Stimulated activated CD8-positive, alpha-beta memory T cell treated with anti-CD3 and anti-CD28 coated beads, Interleukin-15, amount 100 ng/mL, for 4 hours (primary cell): ENCODE results near the gene CYP4F22.
"Not testable (repeated sequence)": the region's sequence is repeated elsewhere in the genome, so short reads cannot be mapped to it uniquely, and the experiment has no call there.

Source experiments
- DNase-seq, 2 donors: peaks; one replicate each; pipeline ENCODE4 v3.0.0-alpha.2; 2020; ENCODE audit warnings: low read depth in 2 of 2

CYP4F22 gene

GRCh38 chr19:15508035-15508710 lies at the start of gene CYP4F22:
Gene CYP4F22 (plus strand): TSS chr19:15508525. CDS start chr19:15525337, 16,812 bp downstream.
- DNase-seq: peak in 1 of 2 donors; percentile 6

GRCh38 chr19:15461694-15462093 lies 46.6 kb upstream of the CYP4F22 start:
- DNase-seq: no peak

- peak; percentile 52 to 61 for DNase-seq
These were observed 44.4 kb upstream of the CYP4F22 start for GRCh38 chr19:15463861-15464371.

GRCh38 chr19:15464394-15465385 lies 43.6 kb upstream of the CYP4F22 start, which contains the start of gene RASAL3:
Gene RASAL3 (minus strand): TSS chr19:15464544. CDS start chr19:15464358, 186 bp downstream.
- peak; percentile 43 to 44 for DNase-seq

GRCh38 chr19:15466851-15467733 lies 41.2 kb upstream of the CYP4F22 start:
- peak in 1 of 2 donors; percentile 53 for DNase-seq

- no peak for DNase-seq
These were observed 40.6 kb upstream of the CYP4F22 start for GRCh38 chr19:15467734-15468214.

- no peak for DNase-seq
These were observed 39.4 kb upstream of the CYP4F22 start for GRCh38 chr19:15468675-15469512.

GRCh38 chr19:15469513-15470297 lies 38.6 kb upstream of the CYP4F22 start:
- DNase-seq: no peak

GRCh38 chr19:15471639-15472101 lies 36.7 kb upstream of the CYP4F22 start:
- no peak for DNase-seq

- DNase-seq: not testable (repeated sequence)
These were observed 34.5 kb upstream of the CYP4F22 start for GRCh38 chr19:15473821-15474220.

- DNase-seq: no peak
These were observed 33.2 kb upstream of the CYP4F22 start for GRCh38 chr19:15475169-15475568.

- DNase-seq: no peak
These were observed 32.7 kb upstream of the CYP4F22 start for GRCh38 chr19:15475611-15476010.

- no peak for DNase-seq
These were observed 32.0 kb upstream of the CYP4F22 start for GRCh38 chr19:15476325-15476724.

GRCh38 chr19:15479391-15480345 lies 28.7 kb upstream of the CYP4F22 start, which contains the start of gene PGLYRP2:
Gene PGLYRP2 (minus strand): TSS chr19:15479501. CDS start chr19:15479371, 130 bp downstream.
- no peak for DNase-seq

GRCh38 chr19:15480996-15481395 lies 27.3 kb upstream of the CYP4F22 start:
- DNase-seq: not testable (repeated sequence)

GRCh38 chr19:15485768-15486167 lies 22.6 kb upstream of the CYP4F22 start:
- not testable (repeated sequence) for DNase-seq

GRCh38 chr19:15487038-15487437 lies 21.3 kb upstream of the CYP4F22 start:
- DNase-seq: no peak
